ENCODE measurements around the gene TARS1.
A peak's percentile ranks its signal among the peaks of the same experiment; 100 is the strongest.

Gene TARS1

DNA sequence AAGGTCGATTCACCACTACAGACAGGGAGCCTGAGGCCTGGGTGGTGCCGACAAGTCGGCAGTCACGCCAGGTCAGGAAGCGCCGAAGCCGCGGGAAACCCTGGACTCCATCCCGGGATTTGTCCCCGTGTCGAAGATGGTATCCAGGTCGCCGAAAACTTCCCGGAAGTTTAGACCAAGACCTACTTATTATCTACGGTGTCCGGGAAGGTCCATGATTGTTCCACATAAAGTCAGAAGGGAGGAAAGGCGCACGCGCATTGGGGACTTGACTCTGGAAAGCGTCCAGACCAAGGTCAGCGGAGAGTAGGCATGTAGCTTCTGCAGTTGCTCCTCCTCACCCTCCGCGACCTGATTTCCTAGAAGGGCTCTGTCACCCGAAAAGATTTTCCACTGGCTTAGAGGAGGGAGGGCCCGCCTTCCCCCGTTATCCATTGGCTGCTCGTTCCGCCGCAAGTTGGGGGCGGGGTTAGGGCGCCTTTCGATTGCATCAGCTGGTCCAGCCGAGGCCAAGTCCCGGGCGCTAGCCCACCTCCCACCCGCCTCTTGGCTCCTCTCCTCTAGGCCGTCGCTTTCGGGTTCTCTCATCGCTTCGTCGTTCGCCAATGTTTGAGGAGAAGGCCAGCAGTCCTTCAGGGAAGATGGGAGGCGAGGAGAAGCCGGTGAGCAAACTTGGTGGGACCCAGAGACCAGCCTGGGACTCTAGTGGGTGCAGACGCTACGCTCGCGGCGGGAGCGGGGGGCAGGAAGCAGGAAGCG, at the start of gene TARS1:
TARS1 (plus strand) TSS at position 484 of the 759 bp plus-strand sequence; CDS start at position 606, 122 bp downstream.
- DNase-seq, result peak; percentile 88

DNA sequence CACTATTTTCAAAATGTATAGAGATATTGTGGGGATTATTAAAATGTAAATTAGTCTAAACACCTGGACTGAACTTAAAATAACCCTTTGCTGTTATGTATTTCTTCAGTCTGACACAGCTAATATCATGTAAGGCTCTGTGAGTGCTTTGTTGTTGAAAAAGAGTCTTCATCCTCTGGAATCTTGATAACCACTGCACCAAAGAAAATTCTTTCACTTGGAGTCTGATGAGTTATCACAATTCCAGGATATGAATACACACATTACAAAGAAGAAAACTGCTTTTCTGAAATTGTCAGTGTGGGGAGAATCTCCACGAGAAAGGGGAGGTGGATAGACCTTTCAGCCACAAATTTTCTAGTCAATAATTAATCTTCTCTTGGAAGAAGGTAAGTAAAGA, 42.3 kb upstream of the TARS1 start:
- DNase-seq, result no peak

DNA sequence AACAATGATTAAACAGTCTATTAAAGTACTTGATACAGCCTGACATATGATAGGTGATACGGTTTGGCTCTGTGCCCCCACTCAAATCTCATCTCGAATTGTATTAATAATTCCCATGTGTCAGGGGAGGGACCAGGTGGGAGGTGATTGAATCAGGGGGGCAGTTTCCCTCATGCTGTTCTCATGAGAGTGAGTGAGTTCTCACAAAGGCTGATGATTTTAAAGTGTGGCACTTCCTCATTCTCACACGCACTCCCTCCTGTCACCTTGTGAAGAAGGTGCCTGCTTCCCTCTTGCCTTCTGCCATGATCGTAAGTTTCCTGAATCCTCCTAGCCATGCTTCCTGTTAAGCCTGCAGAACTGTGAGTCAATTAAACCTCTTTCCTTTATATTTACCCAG, 40.1 kb upstream of the TARS1 start:
- DNase-seq, result no peak

DNA sequence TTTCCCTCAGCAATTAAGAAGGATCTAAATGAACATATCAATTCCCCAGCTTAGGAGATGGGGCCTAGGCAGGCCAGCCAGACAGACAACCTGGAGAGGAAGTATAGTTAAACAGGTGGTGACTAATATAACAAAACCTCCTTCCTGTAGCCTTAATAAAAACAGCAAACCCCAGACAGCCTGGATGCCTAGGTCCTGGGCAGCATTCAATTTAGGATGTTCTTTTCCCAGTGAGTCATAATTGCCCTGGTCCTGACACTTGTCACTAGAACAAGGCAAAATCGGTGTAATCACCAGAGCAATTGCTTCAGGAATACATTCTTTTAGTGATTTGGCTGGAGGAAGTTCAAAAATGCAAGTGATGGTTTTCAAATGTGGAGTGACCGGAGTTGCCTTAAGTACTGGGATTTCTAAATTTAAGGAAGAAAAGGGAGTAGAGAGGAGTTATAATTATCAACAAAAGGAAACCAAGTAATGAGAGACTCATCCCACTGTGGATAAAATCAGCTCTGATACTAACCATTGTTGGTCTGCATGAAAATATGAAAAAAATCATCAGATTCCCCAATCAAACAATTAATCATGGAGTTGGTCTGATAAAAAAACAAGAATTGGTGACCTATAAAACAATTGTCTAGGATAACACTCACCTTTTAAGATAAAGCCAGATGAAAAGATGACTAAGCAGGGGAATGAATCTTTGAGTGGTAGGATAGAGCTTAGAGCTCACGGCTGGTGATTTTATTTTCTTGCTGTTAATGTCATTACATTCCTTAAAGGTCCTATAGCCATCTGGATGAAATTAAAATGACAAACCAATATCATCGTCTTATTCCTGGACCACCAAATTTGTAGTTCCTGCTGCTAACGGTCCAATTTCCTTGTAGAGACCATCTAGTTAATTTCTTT, 39.0 kb upstream of the TARS1 start:
- peak; percentile 36 for DNase-seq

DNA sequence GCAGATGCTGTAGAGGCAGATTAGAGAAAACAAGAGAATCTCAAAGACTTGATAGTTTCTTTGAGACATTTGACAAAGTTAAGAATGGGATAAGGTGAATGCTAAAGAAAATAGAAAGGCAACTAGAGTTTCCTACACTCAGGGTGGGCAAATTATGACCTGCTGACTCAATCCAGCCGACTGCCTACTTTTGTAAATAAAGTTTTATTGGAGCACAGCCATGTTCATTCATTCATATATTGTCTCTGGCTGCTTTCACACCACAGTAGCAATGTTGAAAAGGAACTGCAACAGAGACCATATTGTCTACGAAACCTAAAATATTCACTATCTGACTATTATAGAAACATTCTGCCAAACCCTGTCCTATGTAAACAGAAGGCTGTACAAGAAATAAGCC, 37.6 kb upstream of the TARS1 start:
- DNase-seq, result no peak

DNA sequence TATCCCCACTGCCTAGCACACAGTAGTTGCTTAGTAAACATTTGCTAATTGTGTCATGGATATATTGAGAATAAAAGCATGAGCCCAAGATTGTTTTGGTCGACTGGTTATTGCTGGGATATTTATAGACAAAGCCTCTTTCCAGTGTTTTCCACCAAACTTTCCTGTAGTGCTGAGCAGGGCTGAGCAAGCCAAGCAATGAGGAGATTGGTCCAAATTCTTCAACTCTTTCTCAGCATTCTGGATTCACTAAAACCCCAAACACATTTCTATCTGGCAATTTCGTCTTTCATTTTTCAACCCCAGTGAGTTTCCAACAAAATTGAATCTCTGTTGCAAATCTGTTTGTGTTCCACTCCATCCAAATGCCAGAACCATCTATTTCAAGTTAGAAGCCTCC, 31.9 kb upstream of the TARS1 start:
- no peak for DNase-seq

DNA sequence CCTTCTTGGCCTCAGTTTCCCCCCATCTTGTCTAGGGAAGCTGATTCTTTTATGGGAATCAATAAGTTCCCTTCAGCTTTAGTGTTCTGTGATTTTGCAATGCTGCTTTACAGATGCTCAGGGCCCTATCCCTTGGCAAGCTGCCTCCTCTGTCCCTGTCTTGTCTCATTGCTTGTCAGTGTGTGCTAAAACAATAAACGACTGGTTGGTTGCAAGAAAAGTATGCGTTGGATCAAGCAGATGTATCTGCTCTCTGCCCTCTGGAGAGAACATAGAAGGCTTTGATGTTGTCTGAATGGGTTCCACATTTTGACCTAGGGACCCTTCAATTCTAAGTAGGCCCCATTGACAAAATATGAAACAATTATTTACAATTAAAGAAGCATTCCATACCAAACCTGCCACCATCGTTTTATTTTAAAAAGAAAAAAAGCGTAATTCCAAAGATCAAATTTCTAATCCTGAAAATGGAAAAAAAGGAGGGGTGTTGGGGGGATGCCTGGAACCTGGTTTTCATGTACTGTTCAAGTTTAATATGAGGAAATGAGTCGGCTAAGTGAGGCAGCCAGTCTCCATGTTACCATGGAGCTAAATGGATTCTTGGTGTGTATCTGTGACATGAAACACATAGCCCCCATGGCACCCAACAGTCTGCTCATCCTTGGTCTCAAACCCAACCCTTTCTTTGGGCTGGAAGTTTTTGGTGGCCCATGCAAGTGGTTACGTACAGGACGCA, 31.2 kb upstream of the TARS1 start:
- DNase-seq, result no peak

DNA sequence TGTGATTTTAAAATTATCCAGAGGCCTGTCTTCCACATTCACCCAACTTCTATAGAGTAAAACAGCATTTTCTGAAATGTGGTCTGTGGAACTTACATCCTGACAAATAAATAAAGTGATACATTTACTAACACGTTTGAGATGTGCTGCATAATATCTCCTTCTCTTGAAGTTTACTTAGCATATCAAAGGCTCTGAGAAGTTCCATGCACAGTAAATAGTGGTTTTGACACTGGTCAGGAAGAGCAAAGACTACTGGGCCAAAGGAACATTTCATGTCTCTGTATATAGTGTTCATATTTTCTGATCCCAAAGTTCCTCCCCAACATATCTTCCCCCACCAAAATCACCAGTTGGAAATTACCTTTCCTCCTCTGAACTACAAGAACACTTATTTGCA, 30.5 kb upstream of the TARS1 start:
- no peak for DNase-seq

DNA sequence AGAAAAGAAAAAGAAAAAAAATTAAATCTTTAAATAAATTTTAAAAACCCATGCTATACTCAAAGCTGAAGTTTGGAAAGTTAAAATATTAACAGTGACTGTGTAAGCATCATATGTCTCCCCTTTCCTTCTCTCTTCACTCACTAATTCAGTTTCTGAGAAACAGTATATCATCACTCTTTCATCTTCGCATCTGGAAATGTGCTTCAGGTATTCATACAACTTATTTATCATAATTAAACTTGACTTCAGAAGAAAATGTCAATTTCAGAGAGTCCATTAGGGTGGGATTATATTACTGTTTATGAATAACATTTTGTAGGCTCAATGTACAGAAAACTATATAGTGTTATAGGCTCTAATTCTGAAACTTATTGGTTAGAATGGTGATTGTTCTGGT, 29.3 kb upstream of the TARS1 start:
- DNase-seq, result no peak

DNA sequence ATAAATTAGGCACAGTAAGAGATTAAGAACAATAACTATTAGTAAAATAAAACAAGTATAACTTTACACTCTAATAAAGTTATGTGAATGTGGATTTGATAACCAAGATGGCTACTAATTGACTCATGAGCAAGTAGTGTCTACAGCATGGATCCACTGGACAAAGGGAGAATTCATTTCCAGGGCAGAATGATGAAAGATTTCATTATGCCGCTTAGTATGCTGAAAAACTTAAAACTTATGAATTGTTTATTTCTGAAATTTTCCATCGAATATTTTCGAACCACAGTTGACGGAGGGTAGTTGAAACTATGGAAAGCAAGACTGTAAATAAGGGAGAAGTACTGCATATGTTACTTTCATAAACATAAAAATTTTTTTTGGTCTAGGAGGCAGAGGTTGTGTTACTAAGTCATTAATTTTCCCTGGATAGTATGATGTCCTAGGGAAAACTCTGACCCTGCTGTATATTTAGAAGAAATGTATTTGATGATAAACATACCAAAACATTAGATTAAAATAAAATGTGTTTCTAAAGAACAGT, 24.9 kb upstream of the TARS1 start:
- no peak for DNase-seq

DNA sequence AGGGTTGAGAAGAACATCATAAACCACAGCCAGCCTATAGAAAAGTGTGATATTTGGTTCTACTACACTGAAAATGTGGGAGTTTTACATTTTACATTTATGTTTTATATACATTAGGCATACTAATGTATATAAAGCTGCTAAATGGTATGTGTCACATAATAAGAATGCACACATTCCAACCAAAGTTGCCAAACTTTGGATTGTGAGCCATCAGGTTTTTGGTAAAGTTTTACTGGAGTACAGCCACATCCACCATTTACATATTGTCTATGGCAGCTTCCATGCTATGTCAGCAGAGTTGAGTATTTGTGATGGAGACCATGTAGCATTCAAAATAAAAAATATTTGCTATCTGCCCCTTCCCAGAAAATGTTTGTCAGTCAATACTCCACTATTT, 23.1 kb upstream of the TARS1 start:
- no peak for DNase-seq

DNA sequence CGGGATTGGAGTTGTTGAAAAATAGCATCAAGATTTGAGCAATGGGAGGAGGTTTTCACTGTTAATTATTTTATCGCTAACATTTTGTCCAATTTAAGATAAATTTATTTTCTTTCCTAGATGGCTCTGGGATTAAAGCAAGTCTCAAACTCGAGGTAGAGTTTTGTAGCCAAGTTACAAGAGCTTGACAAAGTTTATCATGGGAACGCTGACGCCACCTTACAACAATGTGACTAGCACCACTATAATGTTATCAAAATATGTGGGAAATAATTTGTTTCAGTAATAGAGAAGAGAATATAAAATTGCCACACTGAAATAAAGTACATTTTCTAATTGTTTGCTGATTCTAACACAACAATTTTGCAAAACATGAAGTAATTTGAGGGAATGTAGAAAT, 19.8 kb upstream of the TARS1 start:
- no peak for DNase-seq

DNA sequence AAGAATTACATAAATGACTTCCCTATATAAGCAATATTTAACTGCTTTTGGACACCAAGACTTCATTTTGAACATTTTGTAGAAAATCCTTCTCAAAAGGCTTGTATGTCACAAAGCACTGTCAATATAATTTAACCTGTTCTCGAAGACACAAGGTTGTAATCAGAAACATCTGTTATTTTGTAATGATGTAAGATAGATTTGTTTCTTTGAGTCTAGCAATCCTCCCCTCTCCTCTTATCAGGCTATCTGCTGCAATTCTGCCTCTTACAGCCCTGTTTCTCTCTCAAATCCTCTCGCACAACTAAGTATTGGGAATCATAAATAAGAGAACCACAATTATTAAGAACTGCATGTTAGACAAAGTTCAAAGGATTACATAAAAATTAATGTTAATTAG, 18.6 kb upstream of the TARS1 start:
- DNase-seq, result no peak

DNA sequence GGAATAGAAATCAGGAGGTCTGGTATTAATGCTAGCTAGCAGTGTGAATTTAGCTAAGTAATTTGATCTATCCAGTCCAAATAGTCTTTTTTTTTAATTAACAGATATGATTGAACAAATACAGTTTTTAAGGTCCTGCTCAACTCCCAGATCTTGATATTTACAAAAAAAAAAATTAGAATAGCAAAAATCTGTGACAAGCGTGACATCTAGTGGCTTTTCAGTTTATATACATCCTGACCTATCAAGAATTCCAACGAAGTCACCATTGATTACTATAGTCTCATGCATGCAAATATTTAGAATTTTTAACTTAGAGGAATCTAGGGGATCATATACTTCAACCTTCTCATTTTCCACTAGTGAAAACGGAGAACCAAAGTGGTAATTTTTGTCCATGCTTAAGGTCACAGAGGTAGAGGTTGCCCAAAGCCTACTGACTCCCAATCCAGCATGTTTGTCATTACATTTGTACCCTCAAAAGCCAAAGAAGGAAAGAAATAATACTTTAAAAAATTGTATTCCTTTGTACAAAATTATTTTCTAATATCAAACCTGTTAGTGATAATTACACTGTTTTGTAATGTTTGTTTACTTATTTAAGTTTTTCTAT, 17.6 kb upstream of the TARS1 start:
- no peak for DNase-seq

DNA sequence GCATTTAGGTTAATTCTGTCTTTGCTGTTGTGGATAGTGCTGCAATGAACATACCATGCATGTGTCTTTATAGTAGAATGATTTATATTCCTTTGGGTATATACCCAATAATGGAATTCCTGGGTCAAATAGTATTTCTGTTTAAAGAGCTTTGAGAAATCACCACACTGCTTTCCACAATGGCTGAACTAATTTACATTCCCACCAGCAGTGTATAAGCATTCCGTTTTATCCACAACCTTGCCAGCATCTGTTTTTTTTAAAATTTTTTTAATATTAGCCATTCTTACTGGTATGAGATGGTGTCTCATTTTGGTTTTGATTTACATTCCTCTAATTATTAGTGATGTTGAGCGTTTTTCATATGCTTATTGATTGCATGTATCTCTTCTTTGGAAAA, 15.5 kb upstream of the TARS1 start:
- no peak for DNase-seq

DNA sequence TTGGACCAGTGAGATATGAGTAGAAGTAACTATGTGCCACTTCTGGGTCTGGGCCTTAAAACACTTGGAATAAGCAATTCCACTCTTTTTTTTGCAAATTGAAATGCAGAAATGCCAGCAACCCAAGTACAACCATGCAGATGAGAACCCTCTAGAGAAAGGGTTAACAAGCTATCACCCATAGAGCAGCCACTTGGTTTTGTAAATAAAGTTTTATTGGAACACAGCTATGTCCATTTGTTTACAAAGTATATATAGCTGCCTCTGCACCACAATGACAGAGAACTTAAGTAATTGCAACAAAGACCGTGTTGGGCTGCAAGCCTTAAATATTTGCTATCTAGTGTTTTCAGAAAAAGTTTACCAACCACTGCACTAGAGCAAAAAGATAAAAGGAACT, 9.8 kb upstream of the TARS1 start:
- no peak for DNase-seq

DNA sequence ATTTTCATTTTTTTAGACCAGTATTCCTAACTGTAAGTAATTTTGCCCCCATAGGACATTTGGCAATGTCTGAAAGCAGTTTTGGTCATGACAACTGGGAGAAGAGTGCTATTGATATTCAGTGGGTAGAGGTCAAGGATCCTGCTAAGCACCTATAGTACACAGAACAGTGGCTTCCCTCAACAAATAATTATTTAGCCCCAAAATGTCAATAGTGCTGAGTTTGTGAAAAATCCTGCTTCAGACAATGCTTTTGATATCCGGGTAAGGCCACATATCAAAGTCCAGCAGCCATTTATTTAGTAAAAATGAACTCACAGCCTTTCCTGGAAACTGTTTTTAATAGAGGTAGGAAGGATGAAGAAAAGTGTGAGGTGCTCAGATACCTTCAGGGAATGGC, 8.1 kb upstream of the TARS1 start:
- no peak for DNase-seq

DNA sequence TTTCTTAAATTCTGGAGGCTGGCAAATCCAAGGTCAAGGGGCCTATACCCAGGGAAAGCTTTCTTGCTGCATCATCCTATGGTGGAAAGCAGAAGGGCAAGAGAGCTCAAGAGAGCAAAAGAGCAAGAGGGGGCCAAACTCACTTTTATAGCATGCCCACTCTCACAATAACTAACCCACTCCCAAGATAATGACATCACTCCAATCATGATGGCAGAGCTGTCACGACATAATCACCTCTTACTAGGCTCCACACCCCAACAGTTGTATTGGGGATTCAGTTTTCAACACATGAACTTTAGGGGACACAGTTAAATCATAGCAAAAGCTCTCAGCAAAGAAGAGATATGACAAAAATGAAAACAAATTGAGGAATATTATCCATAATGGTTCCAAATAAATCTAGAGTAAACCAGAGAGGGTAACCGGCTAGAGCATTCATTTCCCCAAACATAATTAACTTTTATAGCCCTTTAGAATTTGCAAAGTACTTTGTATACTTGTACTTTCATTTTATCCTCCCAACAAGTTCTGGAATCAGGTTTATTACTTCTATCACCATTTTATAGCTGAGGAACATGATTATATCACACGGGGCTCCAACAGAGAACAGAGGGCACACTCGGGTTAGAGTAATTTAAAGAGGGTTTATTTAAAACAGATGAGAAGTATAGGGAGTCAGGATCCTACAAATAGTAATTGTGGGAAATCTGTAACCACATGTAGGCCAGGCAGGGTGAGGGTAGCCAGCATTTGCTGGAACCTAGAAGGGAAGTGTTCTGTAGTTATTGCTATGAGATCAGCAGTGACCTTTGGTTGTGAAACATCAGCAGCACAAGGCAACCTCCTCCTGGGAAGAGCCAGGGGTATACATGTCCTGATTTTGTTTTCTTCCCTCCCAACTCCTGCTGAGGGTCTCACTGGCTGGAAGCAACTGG, 7.2 kb upstream of the TARS1 start:
- DNase-seq, result no peak

DNA sequence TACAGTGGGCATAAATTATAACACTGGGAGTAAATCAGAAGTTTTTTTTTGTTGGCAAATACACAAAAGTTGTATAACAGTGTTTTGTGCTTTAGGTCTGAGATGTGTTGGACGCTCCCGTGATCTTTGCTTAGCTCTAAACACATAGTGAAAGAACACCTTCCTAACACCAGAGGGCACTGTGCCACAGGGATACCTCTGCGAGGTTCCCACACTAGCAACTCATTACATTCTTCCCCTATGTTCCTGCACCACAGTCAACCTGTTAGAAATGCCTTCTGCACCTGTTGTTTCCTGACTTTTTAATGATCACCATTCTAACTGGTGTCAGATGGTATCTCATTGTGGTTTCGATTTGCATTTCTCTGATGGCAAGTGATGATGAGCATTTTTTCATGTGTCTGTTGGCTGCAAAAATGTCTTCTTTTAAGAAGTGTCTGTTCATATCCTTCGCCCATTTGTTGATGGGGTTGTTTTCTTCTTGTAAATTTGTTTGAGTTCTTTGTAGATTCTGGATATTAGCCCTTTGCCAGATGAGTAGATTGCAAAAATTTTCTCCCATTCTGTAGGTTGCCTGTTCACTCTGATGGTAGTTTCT, 4.8 kb upstream of the TARS1 start:
- peak; percentile 49 for DNase-seq

DNA sequence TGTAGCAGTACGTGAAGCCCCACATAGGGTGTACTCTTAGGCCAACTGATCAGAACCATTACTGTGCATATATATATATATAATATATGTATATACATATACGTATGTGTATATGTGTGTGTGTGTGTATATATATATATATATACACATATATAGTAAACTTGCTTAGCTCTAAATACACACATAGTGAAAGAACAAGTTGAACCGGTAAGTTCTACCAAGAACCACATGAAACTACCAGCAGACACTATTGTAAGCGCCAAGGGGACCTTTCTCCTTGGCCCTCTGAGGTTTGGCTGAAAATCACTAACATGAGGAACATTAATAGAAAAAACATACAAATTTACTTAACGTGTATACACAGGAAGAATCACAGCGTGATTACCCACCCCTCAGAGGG, 1.8 kb upstream of the TARS1 start:
- DNase-seq, result no peak

DNA sequence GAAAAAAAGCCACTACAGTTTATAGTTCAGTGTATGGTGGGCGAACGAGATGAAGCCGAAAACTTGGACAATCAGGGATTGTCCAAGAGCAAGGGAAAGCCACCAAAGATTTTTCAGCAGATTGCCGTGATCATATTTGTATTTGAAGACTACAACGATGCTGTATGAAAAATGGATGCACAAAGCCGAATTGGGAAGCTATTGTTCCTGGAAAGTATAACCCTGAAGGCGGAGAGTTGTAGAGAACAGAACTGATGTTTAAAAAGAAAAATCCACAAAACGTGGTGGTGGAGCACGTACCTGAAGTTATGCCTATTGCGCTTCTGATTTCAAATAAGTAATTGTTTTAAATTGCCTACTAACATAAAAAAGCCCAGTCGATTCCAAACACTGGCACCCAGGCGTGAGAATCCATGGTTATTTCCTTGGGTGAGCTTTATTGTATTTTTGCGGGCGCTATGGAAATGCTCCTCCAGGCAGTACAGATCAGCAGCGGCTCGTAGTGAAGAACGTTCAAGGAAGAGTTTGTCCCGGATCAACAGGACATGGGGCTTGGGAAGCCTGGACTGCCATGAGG, 772 bp upstream of the TARS1 start:
- DNase-seq, result no peak

All from 8988T (cell line).